Medulla oblongata (tissue), 1 donor: ENCODE measurements around the gene CLDN9.

Experiments used
- DNase-seq: peaks from one replicate; pipeline ENCODE4 v3.0.0-alpha.2; 2015; ENCODE audit errors: extremely low spot score

Gene CLDN9

GRCh38 chr16:2974319-2975056 is 38.2 kb upstream of the CLDN9 start:
- no peak for DNase-seq

GRCh38 chr16:2975161-2975795 is 37.4 kb upstream of the CLDN9 start:
- no peak for DNase-seq

- DNase-seq = peak; percentile 45
Observed at GRCh38 chr16:2976201-2976600, 36.5 kb upstream of the CLDN9 start.

- no peak for DNase-seq
Observed at GRCh38 chr16:2976673-2977072, 36.0 kb upstream of the CLDN9 start.

GRCh38 chr16:2977440-2977839 is 35.3 kb upstream of the CLDN9 start:
- peak; percentile 57 for DNase-seq

GRCh38 chr16:2979669-2980226 is 33.0 kb upstream of the CLDN9 start:
- no peak for DNase-seq

GRCh38 chr16:2980227-2981176 is 32.2 kb upstream of the CLDN9 start, which contains the start of gene PKMYT1:
TSS of gene PKMYT1 (minus strand) at chr16:2980446. CDS start at chr16:2979657, 789 bp downstream.
- peak; percentile 92 for DNase-seq

GRCh38 chr16:2981177-2981898 is 31.4 kb upstream of the CLDN9 start:
- no peak for DNase-seq

GRCh38 chr16:2981899-2982250 is 30.8 kb upstream of the CLDN9 start:
- no peak for DNase-seq

- no peak for DNase-seq
Observed at GRCh38 chr16:2982402-2982801, 30.3 kb upstream of the CLDN9 start.

- DNase-seq = peak; percentile 85
Observed at GRCh38 chr16:2983706-2984136, 29.0 kb upstream of the CLDN9 start.

- DNase-seq = no peak
Observed at GRCh38 chr16:2985462-2985861, 27.3 kb upstream of the CLDN9 start.

- no peak for DNase-seq
Observed at GRCh38 chr16:2985893-2986355, 26.8 kb upstream of the CLDN9 start.

- DNase-seq = no peak
Observed at GRCh38 chr16:2986623-2987188, 26.0 kb upstream of the CLDN9 start.

GRCh38 chr16:2987286-2987685 is 25.4 kb upstream of the CLDN9 start:
- DNase-seq = no peak

GRCh38 chr16:2987833-2988232 is 24.9 kb upstream of the CLDN9 start:
- no peak for DNase-seq

GRCh38 chr16:2988590-2989099 is 24.1 kb upstream of the CLDN9 start:
- DNase-seq = no peak

- DNase-seq = no peak
Observed at GRCh38 chr16:2990891-2991290, 21.8 kb upstream of the CLDN9 start.

GRCh38 chr16:2991566-2992261 is 21.0 kb upstream of the CLDN9 start:
- DNase-seq = no peak
